Measurements from ENCODE around the gene NPAS2.

DNA sequence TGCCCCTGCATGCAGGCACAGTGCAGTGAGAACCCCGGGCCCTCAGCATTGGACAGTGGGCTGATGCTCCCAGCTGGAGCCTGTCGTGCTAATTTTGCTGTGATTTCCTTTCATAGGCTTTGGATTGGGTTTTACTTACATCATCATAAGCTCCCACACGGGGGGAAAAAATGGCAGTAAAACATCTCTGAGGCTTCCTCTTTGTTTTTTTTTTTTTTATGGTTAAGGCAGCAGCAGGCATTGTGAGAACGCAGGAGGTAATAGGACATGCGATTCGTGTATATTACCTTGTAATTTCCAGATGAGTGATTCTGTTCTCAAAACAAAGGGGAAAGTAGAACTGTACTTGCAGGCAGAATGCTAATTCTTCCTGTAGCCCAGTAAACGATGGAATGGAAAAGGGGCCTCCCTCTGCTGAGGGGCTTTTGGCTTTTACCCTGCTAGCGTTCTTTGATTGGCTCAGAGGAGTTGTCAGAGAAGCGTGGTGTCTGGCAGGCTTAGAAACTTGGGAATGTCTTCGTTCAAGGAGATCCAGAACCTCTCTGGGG, 89.7 kb downstream of the NPAS2 start:
- no peak for TF ChIP-seq EP300 (IDR thresholded peaks at IDR 0.05)
- no peak for TF ChIP-seq POLR2A (IDR thresholded peaks at IDR 0.05; ENCODE audit: low read depth)
- TF ChIP-seq, protein P1, sequence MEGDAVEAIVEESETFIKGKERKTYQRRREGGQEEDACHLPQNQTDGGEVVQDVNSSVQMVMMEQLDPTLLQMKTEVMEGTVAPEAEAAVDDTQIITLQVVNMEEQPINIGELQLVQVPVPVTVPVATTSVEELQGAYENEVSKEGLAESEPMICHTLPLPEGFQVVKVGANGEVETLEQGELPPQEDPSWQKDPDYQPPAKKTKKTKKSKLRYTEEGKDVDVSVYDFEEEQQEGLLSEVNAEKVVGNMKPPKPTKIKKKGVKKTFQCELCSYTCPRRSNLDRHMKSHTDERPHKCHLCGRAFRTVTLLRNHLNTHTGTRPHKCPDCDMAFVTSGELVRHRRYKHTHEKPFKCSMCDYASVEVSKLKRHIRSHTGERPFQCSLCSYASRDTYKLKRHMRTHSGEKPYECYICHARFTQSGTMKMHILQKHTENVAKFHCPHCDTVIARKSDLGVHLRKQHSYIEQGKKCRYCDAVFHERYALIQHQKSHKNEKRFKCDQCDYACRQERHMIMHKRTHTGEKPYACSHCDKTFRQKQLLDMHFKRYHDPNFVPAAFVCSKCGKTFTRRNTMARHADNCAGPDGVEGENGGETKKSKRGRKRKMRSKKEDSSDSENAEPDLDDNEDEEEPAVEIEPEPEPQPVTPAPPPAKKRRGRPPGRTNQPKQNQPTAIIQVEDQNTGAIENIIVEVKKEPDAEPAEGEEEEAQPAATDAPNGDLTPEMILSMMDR (IDR thresholded peaks at IDR 0.05), result no peak

Data from esophagus muscularis mucosa (tissue), 4 donors.